Right lobe of liver (tissue), 4 donors: ENCODE data around the gene SIN3A.

ENCODE experiments used
- POLR2A ChIP-seq: fragments of 450-650 bp; IDR thresholded peaks from one replicate; pipeline ENCODE4 v1.6.1; 2017; ENCODE audit warnings: antibody characterized with exemption, mild to moderate bottlenecking
- TF ChIP-seq, protein P1 (sequence below), 4 donors: fragments of 200-600 bp in 3 of 4; fragments of 450-650 bp in 1 of 4; IDR thresholded peaks; one replicate each; pipeline versions ENCODE4 v1.5.1 to v1.8.0; 2016 to 2022; ENCODE audit warnings: antibody characterized with exemption in 4 of 4, mild to moderate bottlenecking in 2 of 4
- donor health status: DM: no; HTN: no; CAD: no.
- donor health status: DM: no; HTN: no; CAD: no.
- donor health status: DM: no; HTN: yes; CAD: no.

GRCh38 chr15:75389791-75390382 lies 61.6 kb downstream of the SIN3A start:
- TF ChIP-seq POLR2A = no peak
- TF ChIP-seq, protein P1, sequence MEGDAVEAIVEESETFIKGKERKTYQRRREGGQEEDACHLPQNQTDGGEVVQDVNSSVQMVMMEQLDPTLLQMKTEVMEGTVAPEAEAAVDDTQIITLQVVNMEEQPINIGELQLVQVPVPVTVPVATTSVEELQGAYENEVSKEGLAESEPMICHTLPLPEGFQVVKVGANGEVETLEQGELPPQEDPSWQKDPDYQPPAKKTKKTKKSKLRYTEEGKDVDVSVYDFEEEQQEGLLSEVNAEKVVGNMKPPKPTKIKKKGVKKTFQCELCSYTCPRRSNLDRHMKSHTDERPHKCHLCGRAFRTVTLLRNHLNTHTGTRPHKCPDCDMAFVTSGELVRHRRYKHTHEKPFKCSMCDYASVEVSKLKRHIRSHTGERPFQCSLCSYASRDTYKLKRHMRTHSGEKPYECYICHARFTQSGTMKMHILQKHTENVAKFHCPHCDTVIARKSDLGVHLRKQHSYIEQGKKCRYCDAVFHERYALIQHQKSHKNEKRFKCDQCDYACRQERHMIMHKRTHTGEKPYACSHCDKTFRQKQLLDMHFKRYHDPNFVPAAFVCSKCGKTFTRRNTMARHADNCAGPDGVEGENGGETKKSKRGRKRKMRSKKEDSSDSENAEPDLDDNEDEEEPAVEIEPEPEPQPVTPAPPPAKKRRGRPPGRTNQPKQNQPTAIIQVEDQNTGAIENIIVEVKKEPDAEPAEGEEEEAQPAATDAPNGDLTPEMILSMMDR (IDR thresholded peaks at IDR 0.05) = no peak
